ENCODE data around the gene RNF121.

Gene RNF121

GRCh38 chr11:71986131-71986530 lies 57.3 kb downstream of the RNF121 start:
- H4K20me1 ChIP-seq (ENCODE audit: insufficient read depth, low read length), result no peaks in the 10 kb centered on the region; the same call in 1 of the 2 replicates
- no peak overlapping the region for H3K27ac ChIP-seq (ENCODE audit: low read length)
- no peak overlapping the region for H3K4me2 ChIP-seq (ENCODE audit: insufficient read depth, low read length)
- ATAC-seq (ENCODE audit: insufficient read depth, low read depth), result no peak
- H2AFZ ChIP-seq (ENCODE audit: low read depth, low read length), result no peak overlapping the region
- no peaks in the 10 kb centered on the region for H3K79me2 ChIP-seq (ENCODE audit: insufficient read depth, low read length)
- no peaks in the 10 kb centered on the region for H3K4me1 ChIP-seq (ENCODE audit: insufficient read depth, low read length)
- H3K4me3 ChIP-seq (ENCODE audit: low read depth in 1 of 2, low read length in 2 of 2), result no peak overlapping the region
- H3K9ac ChIP-seq (ENCODE audit: low read depth, low read length), result no peak overlapping the region
- no peak for DNase-seq
- TF ChIP-seq CTCF (IDR thresholded peaks at IDR 0.05; ENCODE audit: borderline replicate concordance, extremely low read depth, low read length, poor library complexity, severe bottlenecking) (no peak), EZH2 (IDR thresholded peaks at IDR 0.05; ENCODE audit: borderline replicate concordance, low read depth, low read length, severe bottlenecking) (no peak)
- H3K27me3 ChIP-seq (ENCODE audit: insufficient read depth, low read length, poor library complexity), result no peaks in the 10 kb centered on the region
- no peaks in the 10 kb centered on the region for H3K9me3 ChIP-seq (ENCODE audit: insufficient read depth, low read length, severe bottlenecking)
- H3K36me3 ChIP-seq (ENCODE audit: insufficient read depth, low read length), result peaks cover 49% of the 10 kb centered on the region

- Histone ChIP-seq H2AFZ (ENCODE audit: low read depth, low read length) (no peak overlapping the region), H3K4me3 (ENCODE audit: low read depth in 1 of 2, low read length in 2 of 2) (no peak overlapping the region), H3K4me1 (ENCODE audit: insufficient read depth, low read length) (no peaks in the 10 kb centered on the region), H3K9ac (ENCODE audit: low read depth, low read length) (no peak overlapping the region), H3K27me3 (ENCODE audit: insufficient read depth, low read length, poor library complexity) (no peaks in the 10 kb centered on the region), H3K9me3 (ENCODE audit: insufficient read depth, low read length, severe bottlenecking) (no peaks in the 10 kb centered on the region), H3K4me2 (ENCODE audit: insufficient read depth, low read length) (no peak overlapping the region), H3K79me2 (ENCODE audit: insufficient read depth, low read length) (no peaks in the 10 kb centered on the region), H3K27ac (ENCODE audit: low read length) (no peak overlapping the region), H3K36me3 (ENCODE audit: insufficient read depth, low read length) (peaks cover 37% of the 10 kb centered on the region), H4K20me1 (ENCODE audit: insufficient read depth, low read length) (no peaks in the 10 kb centered on the region; the same call in 1 of the 2 replicates)
- TF ChIP-seq CTCF (IDR thresholded peaks at IDR 0.05; ENCODE audit: borderline replicate concordance, extremely low read depth, low read length, poor library complexity, severe bottlenecking) (no peak), EZH2 (IDR thresholded peaks at IDR 0.05; ENCODE audit: borderline replicate concordance, low read depth, low read length, severe bottlenecking) (no peak)
- no peak for ATAC-seq (ENCODE audit: insufficient read depth, low read depth)
- DNase-seq, result no peak
Measured at GRCh38 chr11:71987521-71987920, 58.7 kb downstream of the RNF121 start.

GRCh38 chr11:71988050-71988449 lies 59.2 kb downstream of the RNF121 start:
- H3K9ac ChIP-seq (ENCODE audit: low read depth, low read length), result no peak overlapping the region
- no peaks in the 10 kb centered on the region for H3K27me3 ChIP-seq (ENCODE audit: insufficient read depth, low read length, poor library complexity)
- H3K4me3 ChIP-seq (ENCODE audit: low read depth in 1 of 2, low read length in 2 of 2), result no peak overlapping the region
- H3K79me2 ChIP-seq (ENCODE audit: insufficient read depth, low read length), result no peaks in the 10 kb centered on the region
- no peak for TF ChIP-seq CTCF (IDR thresholded peaks at IDR 0.05; ENCODE audit: borderline replicate concordance, extremely low read depth, low read length, poor library complexity, severe bottlenecking)
- TF ChIP-seq EZH2 (IDR thresholded peaks at IDR 0.05; ENCODE audit: borderline replicate concordance, low read depth, low read length, severe bottlenecking), result no peak
- H3K9me3 ChIP-seq (ENCODE audit: insufficient read depth, low read length, severe bottlenecking), result no peaks in the 10 kb centered on the region
- no peak overlapping the region for H2AFZ ChIP-seq (ENCODE audit: low read depth, low read length)
- H3K27ac ChIP-seq (ENCODE audit: low read length), result no peak overlapping the region
- DNase-seq, result no peak
- H3K36me3 ChIP-seq (ENCODE audit: insufficient read depth, low read length), result peaks cover 32% of the 10 kb centered on the region
- no peaks in the 10 kb centered on the region for H3K4me1 ChIP-seq (ENCODE audit: insufficient read depth, low read length)
- H4K20me1 ChIP-seq (ENCODE audit: insufficient read depth, low read length), result no peaks in the 10 kb centered on the region; the same call in 1 of the 2 replicates
- no peak for ATAC-seq (ENCODE audit: insufficient read depth, low read depth)
- no peak overlapping the region for H3K4me2 ChIP-seq (ENCODE audit: insufficient read depth, low read length)

GRCh38 chr11:71990701-71991100 lies 61.9 kb downstream of the RNF121 start:
- Histone ChIP-seq H3K4me3 (ENCODE audit: low read depth in 1 of 2, low read length in 2 of 2) (no peak overlapping the region), H4K20me1 (ENCODE audit: insufficient read depth, low read length) (0 out of 2 replicates have a peak, but pooled peaks cover 3% of the 10 kb centered on the region), H3K36me3 (ENCODE audit: insufficient read depth, low read length) (peaks cover 16% of the 10 kb centered on the region), H3K79me2 (ENCODE audit: insufficient read depth, low read length) (no peaks in the 10 kb centered on the region), H3K27me3 (ENCODE audit: insufficient read depth, low read length, poor library complexity) (no peaks in the 10 kb centered on the region), H3K9ac (ENCODE audit: low read depth, low read length) (no peak overlapping the region), H3K27ac (ENCODE audit: low read length) (no peak overlapping the region), H3K4me1 (ENCODE audit: insufficient read depth, low read length) (no peaks in the 10 kb centered on the region), H2AFZ (ENCODE audit: low read depth, low read length) (no peak overlapping the region), H3K4me2 (ENCODE audit: insufficient read depth, low read length) (no peak overlapping the region), H3K9me3 (ENCODE audit: insufficient read depth, low read length, severe bottlenecking) (no peaks in the 10 kb centered on the region)
- DNase-seq (no peak), ATAC-seq (ENCODE audit: insufficient read depth, low read depth) (no peak)
- TF ChIP-seq EZH2 (IDR thresholded peaks at IDR 0.05; ENCODE audit: borderline replicate concordance, low read depth, low read length, severe bottlenecking) (no peak), CTCF (IDR thresholded peaks at IDR 0.05; ENCODE audit: borderline replicate concordance, extremely low read depth, low read length, poor library complexity, severe bottlenecking) (no peak)

Data from DND-41 (cell line).